Karpas-422 (cell line): ENCODE data around the gene SMOC1. TPM values are rescaled to one million over a fixed set of nuclear protein-coding genes. Genes with fewer than 3 reads are reported as not detected.

Source experiments
- total RNA-seq: library from RNA; depleted of rRNA; stranded (reverse); fragments of >200 nt; shearing (Covaris generic); gene quantifications from 2 replicates; pipeline ENCODE4 v1.2.3, GENCODE V29; 2014; ENCODE audit warnings: low replicate concordance; rRNA removed

The SMOC1 gene
- total RNA-seq, 1 experiment from 2014 or later, result not detected

Other genes starting within 250 kb of the SMOC1 start
- 292 and 379 TPM in 2 replicates for gene SRSF5, start 112.3 kb upstream of the SMOC1 start, total RNA-seq
- not detected in 2 replicates for gene SLC10A1, start 82.2 kb upstream of the SMOC1 start, total RNA-seq